HG02981 (cell line): Measurements from ENCODE around the gene ALK.

Experiments used
- ATAC-seq: cut with Tn5 transposase; IDR thresholded peaks from one replicate; pipeline ENCODE4 v1.9.1; 2021; ENCODE audit warnings: mild to moderate bottlenecking, moderate library complexity; ENCODE audit not compliant: unreplicated experiment

The ALK gene

GRCh38 chr2:29799628-29800027 lies 121.8 kb downstream of the ALK start:
- no peak for ATAC-seq

GRCh38 chr2:29797916-29798315 lies 123.5 kb downstream of the ALK start:
- no peak for ATAC-seq

- no peak for ATAC-seq
Measured at GRCh38 chr2:29796446-29796845, 124.9 kb downstream of the ALK start.

- ATAC-seq = no peak
Measured at GRCh38 chr2:29789911-29790485, 131.4 kb downstream of the ALK start.

- ATAC-seq = no peak
Measured at GRCh38 chr2:29787473-29788465, 133.6 kb downstream of the ALK start.

GRCh38 chr2:29786361-29786760 lies 135.0 kb downstream of the ALK start:
- ATAC-seq = no peak

GRCh38 chr2:29783666-29784065 lies 137.7 kb downstream of the ALK start:
- no peak for ATAC-seq

- no peak for ATAC-seq
Measured at GRCh38 chr2:29782549-29783458, 138.6 kb downstream of the ALK start.

GRCh38 chr2:29782087-29782486 lies 139.3 kb downstream of the ALK start:
- ATAC-seq = no peak

GRCh38 chr2:29780906-29781305 lies 140.5 kb downstream of the ALK start:
- ATAC-seq = no peak

- no peak for ATAC-seq
Measured at GRCh38 chr2:29777161-29777560, 144.2 kb downstream of the ALK start.

GRCh38 chr2:29776406-29776805 lies 145.0 kb downstream of the ALK start:
- ATAC-seq = no peak

- ATAC-seq = no peak
Measured at GRCh38 chr2:29775937-29776336, 145.4 kb downstream of the ALK start.

- no peak for ATAC-seq
Measured at GRCh38 chr2:29774624-29775023, 146.8 kb downstream of the ALK start.

- no peak for ATAC-seq
Measured at GRCh38 chr2:29770846-29771245, 150.5 kb downstream of the ALK start.

GRCh38 chr2:29769847-29770246 lies 151.5 kb downstream of the ALK start:
- no peak for ATAC-seq

GRCh38 chr2:29767606-29768335 lies 153.6 kb downstream of the ALK start:
- no peak for ATAC-seq

- ATAC-seq = no peak
Measured at GRCh38 chr2:29766191-29766590, 155.2 kb downstream of the ALK start.

GRCh38 chr2:29765721-29766120 lies 155.7 kb downstream of the ALK start:
- ATAC-seq = no peak

GRCh38 chr2:29763371-29763770 lies 158.0 kb downstream of the ALK start:
- ATAC-seq = no peak

GRCh38 chr2:29762239-29762638 lies 159.1 kb downstream of the ALK start:
- no peak for ATAC-seq
